Nephron (organoid): ENCODE results near the gene DPY19L3.
"Not testable (repeated sequence)": the region's sequence is repeated elsewhere in the genome, so short reads cannot be mapped to it uniquely, and the experiment has no call there.

ENCODE experiments used
- H3K27ac Mint-ChIP-seq, 3 experiments: 2 replicates each; pipeline ENCODE4 v1.8.0; 2020; ENCODE audit warnings: mixed read lengths in 3 of 3, mild to moderate bottlenecking in 2 of 3, moderate library complexity in 1 of 3
- H3K27me3 Mint-ChIP-seq: 2 replicates; pipeline ENCODE4 v1.8.0; 2021; ENCODE audit warnings: low read depth, mild to moderate bottlenecking, moderate library complexity, mixed read lengths
- H3K36me3 Mint-ChIP-seq: 2 replicates; pipeline ENCODE4 v1.8.0; 2020; ENCODE audit warnings: low read depth, mixed read lengths
- H3K4me1 Mint-ChIP-seq: 2 replicates; pipeline ENCODE4 v1.8.0; 2020; ENCODE audit warnings: mixed read lengths
- H3K4me3 Mint-ChIP-seq, 3 experiments: 2 replicates each; pipeline ENCODE4 v1.8.0; 2020; ENCODE audit warnings: mild to moderate bottlenecking in 3 of 3, mixed read lengths in 3 of 3, moderate library complexity in 2 of 3
- H3K9me3 Mint-ChIP-seq: 2 replicates; pipeline ENCODE4 v1.8.0; 2020; ENCODE audit warnings: mixed read lengths
- TF ChIP-seq, protein P1 (sequence below), 3 experiments: fragments of 200-600 bp; sonication (generic); IDR thresholded peaks; one replicate each; pipeline ENCODE4 v1.5.0; 2021; ENCODE audit warnings: antibody characterized with exemption in 3 of 3; ENCODE audit not compliant: unreplicated experiment in 3 of 3

DPY19L3 gene

DNA sequence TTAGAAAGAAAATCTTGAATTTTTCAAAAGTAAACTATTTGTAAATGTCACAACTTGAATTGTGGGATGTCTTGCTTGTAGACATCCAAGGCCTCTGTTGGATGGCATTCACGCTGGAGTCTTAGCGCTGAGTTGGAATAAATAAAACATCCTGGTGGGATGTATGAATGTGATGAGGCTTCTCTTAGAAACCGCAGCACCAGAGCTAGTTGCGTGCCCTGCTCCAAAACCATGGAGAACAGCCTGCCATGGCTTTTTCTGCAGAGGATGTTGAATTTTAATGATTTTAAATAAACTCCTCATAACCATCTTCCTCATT lies 70.4 kb downstream of the DPY19L3 start:
- no peaks in the 10 kb centered on the region for H3K9me3 Mint-ChIP-seq
- no peak overlapping the region for H3K4me3 Mint-ChIP-seq
- peaks cover 54% of the 10 kb centered on the region for H3K36me3 Mint-ChIP-seq
- H3K27ac Mint-ChIP-seq = no peak overlapping the region
- no peaks in the 10 kb centered on the region for H3K27me3 Mint-ChIP-seq
- no peaks in the 10 kb centered on the region for H3K4me1 Mint-ChIP-seq
- TF ChIP-seq, protein P1, sequence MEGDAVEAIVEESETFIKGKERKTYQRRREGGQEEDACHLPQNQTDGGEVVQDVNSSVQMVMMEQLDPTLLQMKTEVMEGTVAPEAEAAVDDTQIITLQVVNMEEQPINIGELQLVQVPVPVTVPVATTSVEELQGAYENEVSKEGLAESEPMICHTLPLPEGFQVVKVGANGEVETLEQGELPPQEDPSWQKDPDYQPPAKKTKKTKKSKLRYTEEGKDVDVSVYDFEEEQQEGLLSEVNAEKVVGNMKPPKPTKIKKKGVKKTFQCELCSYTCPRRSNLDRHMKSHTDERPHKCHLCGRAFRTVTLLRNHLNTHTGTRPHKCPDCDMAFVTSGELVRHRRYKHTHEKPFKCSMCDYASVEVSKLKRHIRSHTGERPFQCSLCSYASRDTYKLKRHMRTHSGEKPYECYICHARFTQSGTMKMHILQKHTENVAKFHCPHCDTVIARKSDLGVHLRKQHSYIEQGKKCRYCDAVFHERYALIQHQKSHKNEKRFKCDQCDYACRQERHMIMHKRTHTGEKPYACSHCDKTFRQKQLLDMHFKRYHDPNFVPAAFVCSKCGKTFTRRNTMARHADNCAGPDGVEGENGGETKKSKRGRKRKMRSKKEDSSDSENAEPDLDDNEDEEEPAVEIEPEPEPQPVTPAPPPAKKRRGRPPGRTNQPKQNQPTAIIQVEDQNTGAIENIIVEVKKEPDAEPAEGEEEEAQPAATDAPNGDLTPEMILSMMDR (IDR thresholded peaks at IDR 0.05; ENCODE audit: unreplicated experiment in 3 of 3) = no peak

DNA sequence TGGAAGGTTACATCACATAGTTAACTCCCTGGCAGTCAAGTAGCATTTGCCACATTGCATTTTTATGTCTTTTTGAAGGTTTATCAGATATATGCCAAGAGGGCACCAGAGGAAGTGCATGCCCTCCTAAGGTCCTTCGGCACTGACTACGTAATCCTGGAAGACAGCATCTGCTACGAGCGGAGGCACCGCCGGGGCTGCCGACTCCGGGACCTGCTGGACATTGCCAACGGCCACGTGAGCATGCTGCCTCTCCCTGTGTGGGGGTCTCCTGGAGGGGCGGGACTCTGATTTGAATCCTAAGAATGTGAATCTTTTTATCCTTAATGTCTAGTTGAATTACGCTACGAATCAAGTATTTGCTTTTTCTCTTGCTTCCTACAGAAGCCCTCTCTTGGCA lies 74.8 kb downstream of the DPY19L3 start:
- Mint-ChIP-seq H3K9me3 (no peaks in the 10 kb centered on the region), H3K36me3 (peaks cover 82% of the 10 kb centered on the region), H3K4me3 (no peak overlapping the region), H3K27me3 (no peaks in the 10 kb centered on the region), H3K4me1 (no peaks in the 10 kb centered on the region), H3K27ac (no peak overlapping the region)
- TF ChIP-seq, protein P1 (IDR thresholded peaks at IDR 0.05; ENCODE audit: unreplicated experiment in 3 of 3) = no peak

DNA sequence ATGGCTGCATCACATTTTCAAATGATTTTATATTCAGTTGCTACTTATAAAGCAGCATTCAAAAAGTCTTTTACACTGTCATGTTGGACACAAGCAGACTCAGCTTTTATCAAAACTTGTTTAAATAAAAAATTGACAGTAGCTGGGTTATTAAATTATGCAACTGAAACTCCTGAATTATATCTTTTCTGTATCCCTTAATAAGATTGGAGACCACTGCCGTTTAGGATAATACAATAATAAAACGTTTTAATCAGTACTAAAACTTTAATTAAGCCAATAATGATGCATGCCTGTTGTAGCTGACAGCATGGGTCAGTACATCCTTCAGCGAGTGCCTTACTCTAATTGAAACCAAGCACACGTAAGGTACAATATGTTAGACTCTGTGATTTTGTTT lies 78.0 kb downstream of the DPY19L3 start:
- Mint-ChIP-seq H3K4me3 (no peak overlapping the region), H3K36me3 (peaks cover 92% of the 10 kb centered on the region), H3K4me1 (no peaks in the 10 kb centered on the region), H3K27me3 (no peaks in the 10 kb centered on the region), H3K27ac (no peak overlapping the region), H3K9me3 (peaks cover 9% of the 10 kb centered on the region)
- TF ChIP-seq, protein P1 (IDR thresholded peaks at IDR 0.05; ENCODE audit: unreplicated experiment in 3 of 3) = no peak

DNA sequence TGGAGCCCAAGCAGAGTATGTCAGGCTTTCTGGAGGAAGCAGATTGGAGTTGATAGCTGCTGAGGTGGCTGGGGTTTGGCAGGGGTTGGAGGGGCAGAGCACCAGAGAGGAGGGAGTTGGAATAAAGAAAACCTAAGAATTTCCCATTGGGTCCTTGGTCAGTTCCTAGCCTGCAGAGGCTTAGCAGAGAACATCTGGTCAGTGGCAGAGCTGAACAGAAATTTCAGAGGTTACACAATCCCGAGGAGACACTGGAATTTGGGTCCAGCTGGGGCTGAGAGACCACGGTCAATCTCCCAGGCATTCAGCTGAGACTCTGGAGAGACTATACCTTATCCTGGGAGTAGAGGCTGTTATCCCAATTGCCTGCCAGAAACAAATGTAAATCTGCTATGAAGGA lies 84.4 kb downstream of the DPY19L3 start:
- Mint-ChIP-seq H3K9me3 (peaks cover 21% of the 10 kb centered on the region), H3K4me3 (no peak overlapping the region), H3K27ac (no peak overlapping the region), H3K4me1 (no peaks in the 10 kb centered on the region), H3K27me3 (no peaks in the 10 kb centered on the region), H3K36me3 (peaks cover 53% of the 10 kb centered on the region)
- TF ChIP-seq, protein P1 (IDR thresholded peaks at IDR 0.05; ENCODE audit: unreplicated experiment in 3 of 3) = no peak

DNA sequence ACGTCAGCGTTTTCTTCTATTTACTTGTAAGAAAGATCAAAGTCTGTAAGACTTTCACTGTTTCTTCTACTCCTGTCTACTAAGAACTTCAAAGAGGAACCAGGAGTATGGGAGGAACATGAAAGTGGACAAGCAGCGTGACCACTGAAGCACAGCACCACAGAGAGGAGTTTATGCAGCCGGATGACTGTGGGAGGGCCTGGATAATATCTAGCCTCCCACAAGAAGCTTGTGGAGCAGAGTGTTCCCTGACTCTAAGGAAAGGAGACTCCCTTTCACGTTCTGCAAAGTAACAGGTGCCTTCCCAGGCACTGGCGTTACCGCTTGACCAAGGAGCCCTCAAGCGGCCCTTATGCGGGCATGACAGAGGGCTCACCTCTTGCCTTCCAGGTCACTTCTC lies 91.8 kb downstream of the DPY19L3 start:
- Mint-ChIP-seq H3K27ac (no peak overlapping the region), H3K27me3 (peaks cover 8% of the 10 kb centered on the region), H3K4me3 (no peak overlapping the region)

DNA sequence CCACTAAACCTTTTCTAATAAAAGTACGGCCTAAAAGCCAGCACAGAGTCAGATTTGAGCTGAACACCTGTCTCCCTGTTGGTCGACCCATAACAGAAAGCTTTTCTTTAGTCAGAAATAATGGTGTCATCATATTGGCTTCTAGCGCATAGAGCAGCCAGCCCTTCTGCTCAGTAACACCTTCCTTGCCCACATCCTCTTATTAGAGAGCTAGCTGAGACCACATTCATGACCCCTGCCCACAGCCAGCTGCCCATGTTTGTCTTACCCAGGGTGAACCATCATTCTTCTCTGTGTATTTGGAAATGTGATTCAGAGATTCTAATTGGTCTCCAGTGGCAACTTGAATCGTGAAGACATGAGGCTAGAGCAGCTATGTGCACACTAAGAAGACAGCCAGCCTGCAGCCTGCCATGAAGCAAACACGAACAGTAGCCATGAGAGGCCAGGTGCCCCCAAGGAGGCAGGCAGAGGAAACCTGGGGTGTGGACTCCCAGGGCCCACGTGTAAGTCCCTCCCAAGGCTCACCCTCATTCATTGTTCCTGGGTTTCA lies 93.2 kb downstream of the DPY19L3 start:
- no peaks in the 10 kb centered on the region for H3K4me1 Mint-ChIP-seq

More for the DNA sequence above, 91.8 kb downstream of the DPY19L3 start:
- H3K4me1 Mint-ChIP-seq = no peaks in the 10 kb centered on the region
- TF ChIP-seq, protein P1 (IDR thresholded peaks at IDR 0.05; ENCODE audit: unreplicated experiment in 3 of 3) = no peak
- peaks cover 4% of the 10 kb centered on the region for H3K36me3 Mint-ChIP-seq
- H3K9me3 Mint-ChIP-seq = no peaks in the 10 kb centered on the region

DNA sequence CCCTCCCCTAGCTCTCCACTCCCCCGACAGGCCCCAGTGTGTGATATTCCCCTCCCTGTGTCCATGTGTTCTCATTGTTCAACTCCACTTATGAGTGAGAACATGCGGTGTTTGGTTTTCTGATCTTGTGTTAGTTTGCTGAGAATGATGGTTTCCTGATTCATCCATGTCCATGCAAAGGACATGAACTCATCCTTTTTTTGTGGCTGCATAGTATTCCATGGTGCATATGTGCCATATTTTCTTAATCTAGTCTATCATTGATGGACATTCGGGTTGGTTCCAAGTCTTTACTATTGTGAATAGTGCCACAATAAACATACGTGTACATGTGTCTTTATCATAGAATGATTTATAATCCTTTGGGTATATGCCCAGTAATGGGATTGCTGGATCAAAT lies 106.9 kb downstream of the DPY19L3 start:
- H3K4me1 Mint-ChIP-seq, H3K27me3 Mint-ChIP-seq, H3K36me3 Mint-ChIP-seq, H3K4me3 Mint-ChIP-seq, H3K27ac Mint-ChIP-seq: not testable (repeated sequence)
- H3K9me3 Mint-ChIP-seq = peaks cover 31% of the 10 kb centered on the region

More for the DNA sequence above, 93.2 kb downstream of the DPY19L3 start:
- TF ChIP-seq, protein P1 (IDR thresholded peaks at IDR 0.05; ENCODE audit: unreplicated experiment in 3 of 3) = no peak
- H3K9me3 Mint-ChIP-seq = no peaks in the 10 kb centered on the region
- peaks cover 8% of the 10 kb centered on the region for H3K27me3 Mint-ChIP-seq
- no peak overlapping the region for H3K4me3 Mint-ChIP-seq
- H3K27ac Mint-ChIP-seq = no peak overlapping the region
- H3K36me3 Mint-ChIP-seq = peaks cover 4% of the 10 kb centered on the region
